Measurements from ENCODE around the gene CNTN1.
"Not testable (repeated sequence)": the region's sequence is repeated elsewhere in the genome, so short reads cannot be mapped to it uniquely, and the experiment has no call there.

Gene CNTN1

DNA sequence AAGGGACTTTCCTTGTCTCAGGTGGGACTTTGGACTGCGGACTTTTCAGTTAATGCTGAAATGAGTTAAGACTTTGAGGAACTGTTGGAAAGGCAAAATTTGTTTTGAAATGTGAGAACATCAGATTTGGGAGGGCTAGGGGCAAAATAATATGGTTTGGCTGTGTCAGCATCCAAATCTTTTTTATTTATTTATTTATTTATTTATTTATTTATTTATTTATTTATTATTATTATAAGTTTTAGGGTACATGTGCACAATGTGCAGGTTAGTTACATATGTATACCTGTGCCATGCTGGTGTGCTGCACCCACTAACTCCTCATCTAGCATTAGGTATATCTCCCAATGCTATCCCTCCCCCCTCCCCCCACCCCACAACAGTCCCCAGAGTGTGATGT, 389.0 kb downstream of the CNTN1 start:
- no CpG with 5 or more reads among the region's 1 CpG for WGBS, 2 donors (ENCODE audit: extremely low coverage in 2 of 2, insufficient read length in 2 of 2, insufficient replicate concordance in 1 of 2)
- not testable (repeated sequence) for H2AK5ac ChIP-seq (ENCODE audit: low read depth, low read length); H3K18ac ChIP-seq (ENCODE audit: low read length); H3K27ac ChIP-seq (replicated peaks; ENCODE audit: low read length); DNase-seq (ENCODE audit: low spot score); H4K91ac ChIP-seq (ENCODE audit: low read depth, low read length, poor library complexity); H3K23ac ChIP-seq (ENCODE audit: low read depth, low read length, poor library complexity); H3K4me2 ChIP-seq (ENCODE audit: insufficient read depth, low read length, poor library complexity, severe bottlenecking); H2BK5ac ChIP-seq (ENCODE audit: low read length); H3K27me3 ChIP-seq (ENCODE audit: control insufficient read depth in 3 of 3, insufficient read depth in 3 of 3, low read depth in 1 of 3, low read length in 3 of 3); H2AFZ ChIP-seq (ENCODE audit: low read length); H2BK120ac ChIP-seq (ENCODE audit: low read depth, low read length); H3K4me3 ChIP-seq (ENCODE audit: low read length in 2 of 2); H3K9me3 ChIP-seq (replicated peaks in 1 of 2; ENCODE audit: control insufficient read depth in 2 of 2, insufficient read depth in 1 of 2, low read depth in 1 of 2, low read length in 2 of 2); H3K4me1 ChIP-seq (ENCODE audit: control insufficient read depth in 2 of 2, insufficient read depth in 1 of 2, low read depth in 1 of 2, low read length in 2 of 2); H2BK12ac ChIP-seq (ENCODE audit: low read length); H4K8ac ChIP-seq (ENCODE audit: low read depth, low read length); H3K14ac ChIP-seq (ENCODE audit: low read length); H2BK15ac ChIP-seq (ENCODE audit: low read length); H3K79me1 ChIP-seq (ENCODE audit: low read depth, low read length); H3K9ac ChIP-seq (ENCODE audit: low read depth, low read length, poor library complexity); H3K36me3 ChIP-seq (replicated peaks in 1 of 2; ENCODE audit: control insufficient read depth in 2 of 2, insufficient read depth in 2 of 2, low read length in 2 of 2); H3K4ac ChIP-seq (ENCODE audit: low read length)

DNA sequence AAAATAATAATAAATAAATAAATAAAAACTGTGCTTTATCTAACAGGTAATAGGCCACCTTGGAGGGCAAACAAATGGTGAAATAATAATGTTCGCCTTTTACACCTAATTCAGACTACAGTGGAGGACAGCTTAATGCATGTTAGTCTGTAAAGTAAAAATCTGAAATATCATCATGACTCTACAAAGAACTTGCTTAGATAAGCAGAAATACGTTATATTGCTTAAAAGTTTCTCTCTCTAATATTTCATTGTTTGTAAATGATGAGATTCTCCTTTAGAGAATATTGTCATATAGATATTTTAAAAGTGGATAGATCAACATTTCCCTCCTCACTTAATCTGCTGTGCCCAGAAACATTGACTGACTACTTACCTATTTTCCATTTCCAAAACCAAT, 397.2 kb downstream of the CNTN1 start:
- Histone ChIP-seq H4K91ac (ENCODE audit: low read depth, low read length, poor library complexity) (no peak overlapping the region), H3K4me1 (ENCODE audit: control insufficient read depth in 2 of 2, insufficient read depth in 1 of 2, low read depth in 1 of 2, low read length in 2 of 2) (no peaks in the 10 kb centered on the region), H2BK5ac (ENCODE audit: low read length) (no peak overlapping the region), H3K14ac (ENCODE audit: low read length) (no peak overlapping the region), H3K9ac (ENCODE audit: low read depth, low read length, poor library complexity) (no peak overlapping the region), H3K4ac (ENCODE audit: low read length) (no peak overlapping the region), H3K4me2 (ENCODE audit: insufficient read depth, low read length, poor library complexity, severe bottlenecking) (no peak overlapping the region), H2AFZ (ENCODE audit: low read length) (no peak overlapping the region), H4K8ac (ENCODE audit: low read depth, low read length) (no peak overlapping the region), H3K27me3 (ENCODE audit: control insufficient read depth in 3 of 3, insufficient read depth in 3 of 3, low read depth in 1 of 3, low read length in 3 of 3) (no peaks in the 10 kb centered on the region), H3K9me3 (replicated peaks in 1 of 2; ENCODE audit: control insufficient read depth in 2 of 2, insufficient read depth in 1 of 2, low read depth in 1 of 2, low read length in 2 of 2) (no peaks in the 10 kb centered on the region), H2AK5ac (ENCODE audit: low read depth, low read length) (no peak overlapping the region), H3K23ac (ENCODE audit: low read depth, low read length, poor library complexity) (no peak overlapping the region), H3K79me1 (ENCODE audit: low read depth, low read length) (no peaks in the 10 kb centered on the region), H3K4me3 (ENCODE audit: low read length in 2 of 2) (no peak overlapping the region), H2BK12ac (ENCODE audit: low read length) (no peak overlapping the region), H3K18ac (ENCODE audit: low read length) (no peak overlapping the region), H2BK15ac (ENCODE audit: low read length) (no peak overlapping the region), H3K36me3 (replicated peaks in 1 of 2; ENCODE audit: control insufficient read depth in 2 of 2, insufficient read depth in 2 of 2, low read length in 2 of 2) (no peaks in the 10 kb centered on the region), H3K27ac (replicated peaks; ENCODE audit: low read length) (no peak overlapping the region), H2BK120ac (ENCODE audit: low read depth, low read length) (no peak overlapping the region)
- WGBS, 2 donors (ENCODE audit: extremely low coverage in 2 of 2, insufficient read length in 2 of 2, insufficient replicate concordance in 1 of 2), result no CpG with 5 or more reads among the region's 2 CpGs
- no peak for DNase-seq (ENCODE audit: low spot score)

GRCh38 chr12:41092115-41092514, 399.9 kb downstream of the CNTN1 start:
- no peak for DNase-seq (ENCODE audit: low spot score)
- no peak overlapping the region for H2AK5ac ChIP-seq (ENCODE audit: low read depth, low read length)
- no peaks in the 10 kb centered on the region for H3K36me3 ChIP-seq (replicated peaks in 1 of 2; ENCODE audit: control insufficient read depth in 2 of 2, insufficient read depth in 2 of 2, low read length in 2 of 2)
- H4K91ac ChIP-seq (ENCODE audit: low read depth, low read length, poor library complexity), result no peak overlapping the region
- no peaks in the 10 kb centered on the region for H3K9me3 ChIP-seq (replicated peaks in 1 of 2; ENCODE audit: control insufficient read depth in 2 of 2, insufficient read depth in 1 of 2, low read depth in 1 of 2, low read length in 2 of 2)
- H3K14ac ChIP-seq (ENCODE audit: low read length), result no peak overlapping the region
- no peak overlapping the region for H2AFZ ChIP-seq (ENCODE audit: low read length)
- no peak overlapping the region for H4K8ac ChIP-seq (ENCODE audit: low read depth, low read length)
- H3K9ac ChIP-seq (ENCODE audit: low read depth, low read length, poor library complexity), result no peak overlapping the region
- no peak overlapping the region for H3K23ac ChIP-seq (ENCODE audit: low read depth, low read length, poor library complexity)
- H2BK120ac ChIP-seq (ENCODE audit: low read depth, low read length), result no peak overlapping the region
- no peak overlapping the region for H2BK5ac ChIP-seq (ENCODE audit: low read length)
- H2BK15ac ChIP-seq (ENCODE audit: low read length), result no peak overlapping the region
- no peak overlapping the region for H3K27ac ChIP-seq (replicated peaks; ENCODE audit: low read length)
- no peak overlapping the region for H3K18ac ChIP-seq (ENCODE audit: low read length)
- peaks cover 0 to 2% (median 0%) of the 10 kb centered on the region in 3 experiments for H3K27me3 ChIP-seq (ENCODE audit: control insufficient read depth in 3 of 3, insufficient read depth in 3 of 3, low read depth in 1 of 3, low read length in 3 of 3)
- no peak overlapping the region for H3K4me3 ChIP-seq (ENCODE audit: low read length in 2 of 2)
- H3K4me2 ChIP-seq (ENCODE audit: insufficient read depth, low read length, poor library complexity, severe bottlenecking), result no peak overlapping the region
- no peak overlapping the region for H2BK12ac ChIP-seq (ENCODE audit: low read length)
- H3K4me1 ChIP-seq (ENCODE audit: control insufficient read depth in 2 of 2, insufficient read depth in 1 of 2, low read depth in 1 of 2, low read length in 2 of 2), result no peaks in the 10 kb centered on the region
- H3K4ac ChIP-seq (ENCODE audit: low read length), result no peak overlapping the region
- H3K79me1 ChIP-seq (ENCODE audit: low read depth, low read length), result no peaks in the 10 kb centered on the region
- WGBS, 2 donors (ENCODE audit: extremely low coverage in 2 of 2, insufficient read length in 2 of 2, insufficient replicate concordance in 1 of 2), result no CpG with 5 or more reads among the region's 1 CpG

GRCh38 chr12:41096797-41097196, 404.6 kb downstream of the CNTN1 start:
- no CpG with 5 or more reads among the region's 1 CpG for WGBS, 2 donors (ENCODE audit: extremely low coverage in 2 of 2, insufficient read length in 2 of 2, insufficient replicate concordance in 1 of 2)
- Histone ChIP-seq H3K4me2 (ENCODE audit: insufficient read depth, low read length, poor library complexity, severe bottlenecking) (no peak overlapping the region), H3K4me1 (ENCODE audit: control insufficient read depth in 2 of 2, insufficient read depth in 1 of 2, low read depth in 1 of 2, low read length in 2 of 2) (no peaks in the 10 kb centered on the region), H3K36me3 (replicated peaks in 1 of 2; ENCODE audit: control insufficient read depth in 2 of 2, insufficient read depth in 2 of 2, low read length in 2 of 2) (no peaks in the 10 kb centered on the region), H3K4me3 (ENCODE audit: low read length in 2 of 2) (no peak overlapping the region), H2AK5ac (ENCODE audit: low read depth, low read length) (no peak overlapping the region), H3K9ac (ENCODE audit: low read depth, low read length, poor library complexity) (no peak overlapping the region), H3K9me3 (replicated peaks in 1 of 2; ENCODE audit: control insufficient read depth in 2 of 2, insufficient read depth in 1 of 2, low read depth in 1 of 2, low read length in 2 of 2) (no peaks in the 10 kb centered on the region), H3K14ac (ENCODE audit: low read length) (no peak overlapping the region), H3K4ac (ENCODE audit: low read length) (no peak overlapping the region), H2BK120ac (ENCODE audit: low read depth, low read length) (no peak overlapping the region), H4K91ac (ENCODE audit: low read depth, low read length, poor library complexity) (no peak overlapping the region), H3K27ac (replicated peaks; ENCODE audit: low read length) (no peak overlapping the region), H3K23ac (ENCODE audit: low read depth, low read length, poor library complexity) (no peak overlapping the region), H3K18ac (ENCODE audit: low read length) (no peak overlapping the region), H3K27me3 (ENCODE audit: control insufficient read depth in 3 of 3, insufficient read depth in 3 of 3, low read depth in 1 of 3, low read length in 3 of 3) (peaks cover 0 to 2% (median 0%) of the 10 kb centered on the region in 3 experiments), H2BK15ac (ENCODE audit: low read length) (no peak overlapping the region), H3K79me1 (ENCODE audit: low read depth, low read length) (no peaks in the 10 kb centered on the region), H2BK12ac (ENCODE audit: low read length) (no peak overlapping the region), H2AFZ (ENCODE audit: low read length) (no peak overlapping the region), H4K8ac (ENCODE audit: low read depth, low read length) (no peak overlapping the region), H2BK5ac (ENCODE audit: low read length) (no peak overlapping the region)
- DNase-seq (ENCODE audit: low spot score), result no peak

Measured in neuronal stem cell (in vitro differentiated cells).